Measurements from ENCODE around the gene RPTOR.
A peak's percentile ranks its signal among the peaks of the same experiment; 100 is the strongest.

RPTOR gene

DNA sequence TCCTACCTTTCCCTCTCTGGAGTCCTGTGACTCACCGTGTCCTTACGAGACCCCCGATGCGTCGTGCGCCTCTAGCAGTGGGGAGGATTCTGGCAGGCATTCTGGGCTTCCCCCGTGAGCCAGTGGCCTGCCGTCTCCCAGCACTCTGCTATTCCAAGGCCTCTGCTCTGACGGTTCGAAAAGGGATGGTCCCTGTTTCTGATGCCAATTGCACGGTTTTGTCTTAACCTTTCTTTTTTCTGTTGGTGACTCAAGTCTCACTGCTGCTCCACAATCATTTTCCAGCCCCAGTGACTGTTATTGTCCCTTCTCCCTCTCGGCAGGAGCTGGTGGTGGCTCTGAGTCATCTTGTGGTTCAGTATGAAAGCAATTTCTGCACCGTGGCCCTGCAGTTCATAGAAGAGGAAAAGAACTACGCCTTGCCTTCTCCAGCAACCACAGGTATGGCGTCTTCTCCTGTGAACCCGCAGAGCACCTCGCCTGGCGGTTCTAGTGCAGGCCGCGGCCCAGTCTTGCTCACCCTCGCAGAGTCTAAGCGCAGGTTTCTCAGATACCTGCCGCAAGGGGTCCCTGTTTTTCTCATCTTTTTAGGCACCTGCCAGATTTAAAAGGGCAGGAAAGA, 346.9 kb downstream of the RPTOR start:
- H3K27ac ChIP-seq, result peak overlapping the region; percentile 100
- POLR2A ChIA-PET (ENCODE audit: low non-redundant PET), result no interaction called here
- peak; percentile 73 for DNase-seq (ENCODE audit: low spot score)

DNA sequence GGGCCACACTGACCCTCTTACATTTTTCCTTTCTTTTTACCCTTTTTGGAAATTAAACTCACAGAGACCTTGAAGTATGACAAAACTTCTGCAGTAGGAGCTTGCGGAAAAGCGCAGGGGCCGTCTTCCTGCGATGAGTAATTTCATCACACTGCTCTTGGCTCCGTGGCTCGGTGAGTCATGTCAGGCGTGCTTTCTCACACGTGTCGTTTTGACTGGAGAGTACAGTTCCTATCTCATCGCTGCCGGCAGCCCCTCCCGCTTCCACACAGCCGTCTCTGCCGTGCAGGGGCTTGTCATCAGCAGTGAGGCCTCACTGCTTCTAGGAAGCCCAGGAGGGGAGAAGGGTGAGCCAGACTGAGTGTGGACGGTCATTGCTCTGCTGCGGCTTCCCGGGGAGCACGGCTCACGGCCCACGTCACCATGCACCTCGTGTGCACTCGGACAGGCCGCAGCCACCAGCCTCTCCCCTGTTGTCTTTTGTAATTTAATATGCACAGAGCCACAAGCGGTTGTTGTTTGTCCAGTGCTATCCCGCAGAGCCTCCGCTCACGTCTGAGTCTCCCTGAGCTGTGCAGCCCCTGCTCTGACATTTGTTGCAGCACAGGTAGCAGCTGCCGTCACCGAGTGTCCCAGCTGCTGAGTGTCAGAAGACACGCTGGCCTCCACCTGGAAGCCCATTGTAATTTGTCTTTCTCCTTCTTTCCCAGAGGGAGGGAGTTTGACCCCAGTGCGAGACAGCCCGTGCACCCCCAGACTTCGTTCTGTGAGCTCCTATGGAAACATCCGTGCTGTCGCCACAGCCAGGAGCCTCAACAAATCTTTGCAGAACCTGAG, 347.6 kb downstream of the RPTOR start:
- DNase-seq (ENCODE audit: low spot score), result peak; percentile 93

More for the DNA sequence above, 346.9 kb downstream of the RPTOR start:
- TF ChIP-seq CTCF (conservative IDR thresholded peaks at IDR 0.05; ENCODE audit: low read depth), result no peak
- CTCF ChIA-PET, result interaction anchor here (0.7 to 1.2 kb wide), 3 partner anchors 7 to 315 kb away, joined by 3 to 12 read pairs (median 6); no protein-coding TSS in a partner anchor

DNA sequence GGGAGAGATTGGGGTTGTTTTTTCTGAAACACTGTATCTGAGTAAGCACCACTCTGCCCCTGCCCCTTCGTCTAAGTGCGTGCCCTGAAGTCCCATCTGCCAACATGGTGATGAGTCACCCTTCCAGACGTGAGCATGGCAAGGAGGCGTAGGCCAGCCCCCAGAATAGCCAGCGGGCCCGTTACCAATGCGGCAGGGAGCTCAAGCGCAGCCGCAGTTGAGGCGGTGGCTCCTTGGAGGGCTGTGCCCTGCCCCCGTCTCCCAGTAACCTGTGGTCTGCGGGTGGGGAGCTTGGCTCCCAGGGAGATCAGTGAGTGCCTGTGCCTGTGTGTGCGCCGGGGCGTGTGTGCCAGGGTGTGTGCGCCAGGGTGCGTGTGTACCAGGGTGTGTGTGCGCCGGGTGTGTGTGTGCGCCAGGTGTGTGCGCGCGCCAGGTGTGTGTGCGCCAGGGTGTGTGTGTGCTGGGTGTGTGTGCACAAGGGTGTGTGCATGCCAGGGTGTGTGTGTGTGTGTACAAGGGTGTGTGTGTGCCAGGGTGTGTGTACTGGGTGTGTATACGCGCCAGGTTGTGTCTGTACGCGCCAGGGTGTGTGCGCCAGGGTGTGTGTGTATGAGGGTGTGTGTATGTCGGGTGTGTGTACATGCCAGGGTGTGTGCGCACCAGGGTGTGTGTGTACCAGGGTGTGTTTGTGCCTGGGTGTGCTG, 348.4 kb downstream of the RPTOR start:
- peak overlapping the region; percentile 100 for H3K27ac ChIP-seq
- TF ChIP-seq CTCF (conservative IDR thresholded peaks at IDR 0.05; ENCODE audit: low read depth), result no peak
- DNase-seq (ENCODE audit: low spot score), result peak; percentile 85
- ChIA-PET CTCF (no interaction called here), POLR2A (ENCODE audit: low non-redundant PET) (no interaction called here)

More for the DNA sequence above, 347.6 kb downstream of the RPTOR start:
- H3K27ac ChIP-seq, result peak overlapping the region; percentile 100
- CTCF ChIA-PET, result interaction anchor here (0.7 to 1.2 kb wide), 3 partner anchors 7 to 314 kb away, joined by 3 to 12 read pairs (median 6); no protein-coding TSS in a partner anchor
- TF ChIP-seq CTCF (conservative IDR thresholded peaks at IDR 0.05; ENCODE audit: low read depth), result no peak
- POLR2A ChIA-PET (ENCODE audit: low non-redundant PET), result no interaction called here

DNA sequence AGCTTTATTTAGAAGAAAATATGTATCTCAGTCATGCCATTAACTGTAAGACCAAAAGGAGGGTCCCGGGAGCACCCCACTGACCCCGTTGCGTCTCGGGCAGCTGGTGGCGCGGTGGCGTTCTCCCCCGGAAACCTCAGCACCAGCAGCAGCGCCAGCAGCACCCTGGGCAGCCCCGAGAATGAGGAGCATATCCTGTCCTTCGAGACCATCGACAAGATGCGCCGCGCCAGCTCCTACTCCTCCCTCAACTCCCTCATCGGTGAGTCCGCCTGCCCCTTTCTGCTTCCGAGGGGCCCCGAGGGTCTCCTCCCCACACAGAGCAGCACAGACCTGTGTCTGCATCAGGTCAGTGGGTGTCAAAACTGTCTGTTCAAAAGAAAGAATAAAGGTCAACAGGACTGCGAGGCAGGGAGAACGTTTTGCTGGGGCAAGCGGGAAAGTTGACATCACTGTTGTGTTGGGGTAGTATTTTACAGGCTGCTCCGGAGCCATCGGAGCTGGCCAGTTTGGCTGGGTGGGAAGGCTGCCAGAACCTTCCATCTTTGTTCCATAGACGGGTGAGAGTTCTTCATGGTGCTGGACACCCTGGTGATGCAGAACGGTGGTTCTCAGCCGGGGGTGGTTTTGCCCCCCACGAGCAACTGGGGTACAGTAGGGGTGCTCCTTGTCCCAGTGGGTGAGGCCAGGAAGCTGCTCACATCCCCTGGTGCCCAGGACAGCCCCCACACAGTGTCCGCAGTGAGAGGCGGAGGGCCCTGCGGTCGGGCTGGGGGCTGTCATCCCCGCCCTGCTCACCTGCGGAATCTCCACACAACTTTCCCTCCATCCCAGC, 349.2 kb downstream of the RPTOR start:
- TF ChIP-seq CTCF (conservative IDR thresholded peaks at IDR 0.05; ENCODE audit: low read depth), result no peak
- ChIA-PET POLR2A (ENCODE audit: low non-redundant PET) (no interaction called here), CTCF (interaction anchor here (0.8 kb wide), 1 partner anchor 9 kb away, joined by 5 read pairs; no protein-coding TSS in a partner anchor)
- H3K27ac ChIP-seq, result peak overlapping the region; percentile 100
- no peak for DNase-seq (ENCODE audit: low spot score)

GRCh38 chr17:80894439-80894721, 349.7 kb downstream of the RPTOR start:
- no peak for TF ChIP-seq CTCF (conservative IDR thresholded peaks at IDR 0.05; ENCODE audit: low read depth)
- DNase-seq (ENCODE audit: low spot score), result no peak
- ChIA-PET POLR2A (ENCODE audit: low non-redundant PET) (no interaction called here), CTCF (interaction anchor here (0.8 kb wide), 1 partner anchor 9 kb away, joined by 5 read pairs; no protein-coding TSS in a partner anchor)
- peak overlapping the region; percentile 100 for H3K27ac ChIP-seq

Measured in RWPE1 (cell line).